HG03175 (cell line): ENCODE data around the gene PPP1R15B.
A peak's percentile ranks its signal among the peaks of the same experiment; 100 is the strongest.

ENCODE experiments used
- ATAC-seq: cut with Tn5 transposase; IDR thresholded peaks from one replicate; pipeline ENCODE4 v1.9.1; 2021; ENCODE audit warnings: mild to moderate bottlenecking, moderate library complexity; ENCODE audit not compliant: unreplicated experiment

The PPP1R15B gene

GRCh38 chr1:204368996-204369726 lies 42.5 kb downstream of the PPP1R15B start:
- ATAC-seq, result no peak

DNA sequence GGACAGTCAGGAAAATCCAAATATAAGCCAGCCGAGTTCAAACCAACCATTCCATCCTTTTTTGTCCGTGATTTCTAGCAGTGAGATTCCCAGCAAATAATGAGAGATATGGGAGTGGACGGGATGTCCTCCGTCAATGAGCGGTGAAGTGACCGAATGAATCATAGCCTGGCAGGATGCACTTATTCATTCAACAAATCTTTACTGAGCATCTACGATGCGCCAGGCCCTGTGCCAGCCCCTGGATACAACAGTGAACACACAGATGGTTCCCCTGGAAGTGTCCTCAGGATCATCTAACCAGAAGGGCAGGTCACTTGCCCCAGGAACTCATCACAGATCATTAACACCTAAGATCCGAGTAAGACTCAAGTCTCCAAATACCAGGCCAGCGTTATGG lies 43.7 kb downstream of the PPP1R15B start:
- no peak for ATAC-seq

DNA sequence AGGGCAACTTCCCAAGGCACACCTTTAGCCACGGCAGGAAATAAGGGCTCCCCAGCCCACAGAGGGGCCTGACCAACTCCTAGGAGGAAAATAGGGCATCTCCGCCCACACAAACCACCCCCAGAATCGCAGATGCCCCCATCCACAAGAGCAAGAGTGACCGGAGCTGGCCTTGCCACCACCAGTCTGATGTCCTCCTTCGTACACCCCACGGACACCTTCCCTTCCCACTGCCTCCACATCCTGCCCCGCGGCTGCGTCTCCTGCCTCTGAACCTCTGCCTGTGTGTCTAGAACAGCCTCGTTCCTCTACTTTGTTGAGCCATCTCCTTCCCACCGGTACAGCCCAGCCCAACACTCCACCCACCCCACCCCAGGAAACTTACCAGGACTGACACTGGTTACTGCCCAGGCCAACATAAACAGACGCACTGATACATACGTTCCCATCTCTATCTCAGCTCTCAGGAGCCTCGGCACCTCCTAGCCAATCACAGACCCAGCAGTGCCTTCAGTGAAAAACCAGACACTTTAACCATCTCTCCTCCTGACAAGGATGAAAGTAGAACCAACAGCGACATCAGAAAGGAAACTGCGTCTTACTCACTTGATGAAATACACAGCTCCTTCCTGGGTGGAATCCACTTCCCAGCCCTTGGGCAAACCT lies 44.3 kb downstream of the PPP1R15B start:
- ATAC-seq, result no peak

GRCh38 chr1:204366759-204367158 lies 44.9 kb downstream of the PPP1R15B start:
- ATAC-seq, result no peak

DNA sequence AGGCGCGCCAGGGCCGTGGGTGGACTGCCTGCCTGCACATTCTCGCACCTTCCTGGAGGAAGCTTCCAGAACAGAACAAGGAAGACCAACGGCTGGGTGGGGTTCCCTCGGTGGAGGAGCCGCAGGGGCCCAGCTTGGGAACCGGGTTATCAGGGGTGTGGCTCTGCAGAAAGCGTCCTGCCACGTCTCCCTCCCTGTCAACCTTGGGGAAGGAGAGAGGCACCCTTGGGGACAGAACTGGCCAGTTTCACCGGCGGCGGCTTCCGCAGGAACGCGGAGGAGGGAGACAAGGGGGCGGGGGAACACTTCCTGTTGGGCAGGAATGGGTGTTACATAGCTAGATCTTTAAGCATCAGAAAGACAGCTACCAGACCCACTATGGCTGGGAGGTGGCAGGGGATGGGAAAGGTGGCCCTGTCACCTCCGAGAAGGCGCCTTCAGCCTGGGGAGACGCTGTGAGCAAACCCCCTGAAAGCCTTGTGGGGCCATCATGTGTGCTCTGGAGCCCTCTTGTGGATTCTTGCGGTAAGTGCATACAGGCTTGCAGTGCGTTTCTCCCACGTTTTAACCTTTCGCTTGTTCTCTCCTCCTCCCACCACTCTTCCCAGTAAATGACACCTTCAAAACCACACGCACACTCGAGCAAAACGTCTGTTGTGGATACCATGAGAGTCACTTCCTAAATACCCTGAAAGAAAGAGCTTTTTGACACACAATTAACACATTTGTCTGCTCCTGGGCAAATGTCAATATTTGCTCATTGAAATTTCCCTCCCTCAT lies 48.1 kb downstream of the PPP1R15B start:
- peak; percentile 54 for ATAC-seq

GRCh38 chr1:204362984-204363334 lies 48.7 kb downstream of the PPP1R15B start:
- no peak for ATAC-seq

DNA sequence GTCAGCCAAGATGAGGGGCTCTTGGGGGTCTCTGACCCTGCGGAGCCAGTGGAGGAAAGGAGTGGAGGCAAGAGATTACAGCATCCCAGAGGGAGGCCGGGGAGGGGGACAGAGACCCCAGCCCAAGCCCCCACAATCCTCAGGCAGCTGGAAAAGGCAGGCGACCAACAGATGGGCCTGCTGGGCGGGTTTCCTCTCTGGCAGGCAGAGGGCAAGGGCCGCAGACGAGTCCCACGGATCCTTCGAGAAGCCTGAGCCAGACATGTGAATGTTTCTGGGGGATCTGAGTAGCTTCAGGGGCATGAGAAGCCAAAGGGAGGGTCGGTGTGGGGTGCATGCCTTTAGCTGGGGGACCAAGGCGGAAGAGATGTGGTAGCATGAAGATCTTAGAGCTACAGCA lies 49.8 kb downstream of the PPP1R15B start:
- no peak for ATAC-seq

GRCh38 chr1:204361341-204361771 lies 50.3 kb downstream of the PPP1R15B start:
- ATAC-seq, result no peak

- ATAC-seq, result no peak
Measured at GRCh38 chr1:204360314-204360713, 51.3 kb downstream of the PPP1R15B start.

GRCh38 chr1:204359474-204360255 lies 52.0 kb downstream of the PPP1R15B start, which contains the start of gene PLEKHA6:
PLEKHA6 (minus strand) TSS chr1:204359929; CDS start chr1:204273727, 86,202 bp downstream.
- no peak for ATAC-seq

DNA sequence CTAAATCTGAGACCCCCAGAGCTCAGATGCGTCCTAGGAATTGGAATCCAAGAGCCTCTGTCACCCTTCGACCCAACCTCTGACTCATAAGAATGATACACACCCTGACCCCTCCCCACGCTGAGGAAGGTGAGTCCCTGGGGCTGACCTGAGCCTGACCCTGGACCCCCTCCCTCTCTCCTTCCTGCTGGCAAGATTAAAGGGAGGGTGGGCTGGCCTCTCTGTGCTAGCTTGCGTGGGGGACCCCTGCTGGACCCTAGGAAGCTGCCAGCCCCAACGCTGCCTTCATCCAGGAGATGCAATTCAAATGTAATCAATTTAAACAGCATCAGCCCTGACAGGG lies 52.5 kb downstream of the PPP1R15B start:
- ATAC-seq, result no peak

DNA sequence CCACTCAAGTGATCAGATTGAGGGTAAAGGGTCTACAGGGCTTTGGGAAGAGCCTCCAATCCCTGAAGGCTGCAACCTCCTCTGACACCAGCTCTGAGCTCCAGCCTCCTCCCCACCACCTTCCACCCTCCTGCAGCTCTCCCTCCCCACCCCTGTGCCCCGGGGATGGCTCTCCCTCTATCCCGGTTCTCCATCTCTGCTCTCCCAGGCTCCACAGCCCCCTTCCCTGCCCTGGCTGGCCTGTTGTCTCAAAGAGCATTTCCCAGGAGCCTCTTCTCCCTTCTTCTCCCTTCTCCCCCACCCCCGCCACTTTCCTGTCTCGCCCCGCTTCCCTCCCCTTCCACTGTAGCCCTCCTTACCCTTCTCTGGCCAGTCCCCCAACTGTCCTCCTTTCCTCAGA lies 53.0 kb downstream of the PPP1R15B start:
- no peak for ATAC-seq

DNA sequence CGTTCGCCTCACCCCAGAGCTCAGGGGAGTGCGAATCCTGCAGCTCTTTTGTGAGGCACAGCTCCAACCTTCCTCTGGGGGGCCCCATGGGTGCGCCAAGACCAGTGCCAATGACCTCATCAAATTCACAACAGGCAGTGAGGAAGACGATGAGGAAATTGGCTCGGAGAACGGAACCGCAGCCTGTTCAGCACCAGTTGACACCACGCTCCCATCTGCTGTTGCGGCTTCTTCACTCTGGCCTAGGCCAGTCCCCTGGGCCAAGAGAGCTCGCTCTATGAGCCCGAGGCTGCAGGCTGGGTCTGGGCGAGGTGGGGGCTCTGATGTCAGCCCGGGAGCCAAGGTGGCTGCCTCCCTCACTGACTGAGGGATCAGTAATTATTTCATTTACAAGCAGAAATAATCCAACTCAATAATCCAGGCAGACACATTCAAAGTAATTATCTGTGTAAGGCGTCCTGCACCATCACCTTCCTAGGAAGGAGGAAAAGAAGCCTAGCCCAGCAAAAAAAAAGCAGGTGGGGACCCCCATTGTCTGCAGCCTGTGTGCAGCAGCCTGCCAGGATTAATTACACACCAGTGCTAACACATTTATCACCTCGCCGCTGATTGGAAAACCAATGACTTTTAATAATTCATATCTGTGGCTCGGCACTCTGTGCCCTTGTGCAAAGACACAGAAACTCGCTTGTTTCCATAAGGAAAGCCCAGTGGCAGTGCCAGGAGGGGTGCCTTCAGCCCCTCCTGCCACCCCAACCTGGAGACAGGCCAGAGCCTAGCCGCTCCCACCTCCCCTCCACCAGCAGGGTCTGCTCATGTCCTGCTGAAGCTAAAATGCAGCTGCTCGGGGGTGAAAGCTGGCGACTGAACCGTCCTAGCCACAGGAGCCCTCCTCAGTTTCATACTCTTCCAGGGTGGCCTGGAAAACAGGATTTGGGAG lies 53.8 kb downstream of the PPP1R15B start:
- no peak for ATAC-seq

GRCh38 chr1:204356997-204357396 lies 54.6 kb downstream of the PPP1R15B start:
- ATAC-seq, result no peak

GRCh38 chr1:204355913-204356312 lies 55.7 kb downstream of the PPP1R15B start:
- ATAC-seq, result no peak

- ATAC-seq, result no peak
Measured at GRCh38 chr1:204354579-204354978, 57.0 kb downstream of the PPP1R15B start.
